HG03469 (cell line): Measurements from ENCODE around the gene PTOV1.

Experiments used
- ATAC-seq: cut with Tn5 transposase; IDR thresholded peaks from one replicate; pipeline ENCODE4 v1.9.1; 2021; ENCODE audit warnings: mild to moderate bottlenecking, moderate library complexity, moderate number of reproducible peaks; ENCODE audit not compliant: unreplicated experiment

PTOV1 gene

DNA sequence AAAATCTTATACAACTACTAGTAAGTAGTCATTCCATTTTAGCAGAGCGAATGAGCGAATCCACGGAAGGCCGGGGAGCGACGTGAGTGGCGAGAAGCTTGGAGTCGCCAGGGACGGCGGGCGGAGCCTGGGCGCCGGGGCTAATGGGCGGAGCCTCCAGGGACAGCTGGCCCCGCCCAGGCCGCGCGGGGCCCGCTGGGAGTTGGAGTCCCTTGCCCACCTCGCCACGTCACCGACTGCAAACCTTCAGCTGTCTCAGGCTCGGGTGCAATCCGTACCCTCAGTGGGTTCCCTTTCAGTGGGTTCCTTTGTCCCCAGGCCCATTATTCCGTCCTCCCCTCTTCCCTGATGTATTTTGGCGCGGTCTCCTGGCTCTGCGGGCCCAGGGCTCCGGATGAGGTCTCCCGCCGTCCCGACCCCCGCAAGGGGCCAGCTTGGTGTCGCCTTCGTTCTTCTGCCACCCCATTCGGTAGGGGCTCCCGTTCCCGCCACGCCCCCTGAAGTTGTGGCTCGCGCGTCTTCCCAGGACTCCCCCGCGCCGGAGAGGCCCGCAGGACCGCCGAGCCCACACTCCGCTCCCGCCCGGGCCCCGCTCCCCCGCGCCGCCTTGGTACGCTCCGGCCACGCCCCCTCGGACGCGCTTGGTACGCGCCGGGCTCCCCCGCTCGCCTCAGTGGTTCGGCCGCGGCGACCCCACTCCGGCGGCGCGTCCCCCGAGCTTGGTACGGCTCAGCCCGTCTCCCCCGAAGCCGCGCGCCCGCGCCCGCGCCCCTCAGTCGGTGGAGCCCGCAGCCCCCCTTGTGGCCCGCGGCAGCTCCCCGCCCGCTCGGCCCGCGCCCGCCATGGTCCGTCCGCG lies at the start of gene PTOV1:
PTOV1 (plus strand) TSS at position 673 of the 856 bp plus-strand sequence.
- ATAC-seq = peak; percentile 34

DNA sequence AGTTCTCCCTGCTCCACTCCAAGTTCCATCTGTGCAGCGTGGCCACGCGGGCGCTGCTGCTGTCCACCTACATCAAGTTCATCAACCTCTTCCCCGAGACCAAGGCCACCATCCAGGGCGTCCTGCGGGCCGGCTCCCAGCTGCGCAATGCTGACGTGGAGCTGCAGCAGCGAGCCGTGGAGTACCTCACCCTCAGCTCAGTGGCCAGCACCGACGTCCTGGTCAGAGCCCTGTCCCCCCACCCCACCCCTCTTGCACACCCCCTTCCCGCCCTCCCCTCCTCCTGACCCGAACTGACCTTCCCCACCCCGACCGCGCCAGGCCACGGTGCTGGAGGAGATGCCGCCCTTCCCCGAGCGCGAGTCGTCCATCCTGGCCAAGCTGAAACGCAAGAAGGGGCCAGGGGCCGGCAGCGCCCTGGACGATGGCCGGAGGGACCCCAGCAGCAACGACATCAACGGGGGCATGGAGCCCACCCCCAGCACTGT lies 49.5 kb upstream of the PTOV1 start:
- no peak for ATAC-seq

GRCh38 chr19:49801966-49802661 lies 48.8 kb upstream of the PTOV1 start:
- ATAC-seq = no peak

DNA sequence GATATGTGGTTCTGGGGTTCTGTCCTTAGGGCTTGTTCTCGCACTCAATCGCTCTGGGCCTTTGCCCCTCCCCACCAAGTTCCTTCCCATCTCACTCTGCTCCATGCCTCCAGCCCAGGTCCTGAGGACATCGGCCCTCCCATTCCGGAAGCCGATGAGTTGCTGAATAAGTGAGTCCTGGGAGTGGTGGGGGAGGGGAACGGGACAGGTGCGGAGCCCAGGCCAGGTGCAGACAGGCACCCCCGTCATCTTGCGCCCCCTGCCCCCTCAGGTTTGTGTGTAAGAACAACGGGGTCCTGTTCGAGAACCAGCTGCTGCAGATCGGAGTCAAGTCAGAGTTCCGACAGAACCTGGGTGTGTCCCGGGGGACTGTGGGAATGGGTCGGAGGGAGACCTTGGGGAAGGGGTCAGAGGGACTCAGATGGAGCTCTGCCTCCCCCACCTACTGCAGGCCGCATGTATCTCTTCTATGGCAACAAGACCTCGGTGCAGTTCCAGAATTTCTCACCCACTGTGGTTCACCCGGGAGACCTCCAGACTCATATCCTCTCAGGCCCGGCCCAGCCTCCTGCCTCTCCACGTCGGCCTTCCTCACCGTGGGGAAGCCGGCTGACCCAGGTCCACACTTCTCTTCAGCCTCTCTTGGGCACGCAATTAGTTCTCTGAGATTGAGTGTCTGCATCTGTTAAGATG lies 48.0 kb upstream of the PTOV1 start:
- no peak for ATAC-seq

GRCh38 chr19:49803529-49803856 lies 47.5 kb upstream of the PTOV1 start:
- ATAC-seq = no peak

GRCh38 chr19:49805822-49806619 lies 44.9 kb upstream of the PTOV1 start:
- no peak for ATAC-seq

DNA sequence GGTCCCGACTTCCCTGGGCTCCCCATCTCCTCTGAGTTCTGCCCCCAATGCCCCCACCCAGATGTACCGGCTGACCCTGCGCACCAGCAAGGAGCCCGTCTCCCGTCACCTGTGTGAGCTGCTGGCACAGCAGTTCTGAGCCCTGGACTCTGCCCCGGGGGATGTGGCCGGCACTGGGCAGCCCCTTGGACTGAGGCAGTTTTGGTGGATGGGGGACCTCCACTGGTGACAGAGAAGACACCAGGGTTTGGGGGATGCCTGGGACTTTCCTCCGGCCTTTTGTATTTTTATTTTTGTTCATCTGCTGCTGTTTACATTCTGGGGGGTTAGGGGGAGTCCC lies 44.4 kb upstream of the PTOV1 start:
- ATAC-seq = no peak

- no peak for ATAC-seq
Observed at GRCh38 chr19:49807058-49807903, 43.7 kb upstream of the PTOV1 start.

DNA sequence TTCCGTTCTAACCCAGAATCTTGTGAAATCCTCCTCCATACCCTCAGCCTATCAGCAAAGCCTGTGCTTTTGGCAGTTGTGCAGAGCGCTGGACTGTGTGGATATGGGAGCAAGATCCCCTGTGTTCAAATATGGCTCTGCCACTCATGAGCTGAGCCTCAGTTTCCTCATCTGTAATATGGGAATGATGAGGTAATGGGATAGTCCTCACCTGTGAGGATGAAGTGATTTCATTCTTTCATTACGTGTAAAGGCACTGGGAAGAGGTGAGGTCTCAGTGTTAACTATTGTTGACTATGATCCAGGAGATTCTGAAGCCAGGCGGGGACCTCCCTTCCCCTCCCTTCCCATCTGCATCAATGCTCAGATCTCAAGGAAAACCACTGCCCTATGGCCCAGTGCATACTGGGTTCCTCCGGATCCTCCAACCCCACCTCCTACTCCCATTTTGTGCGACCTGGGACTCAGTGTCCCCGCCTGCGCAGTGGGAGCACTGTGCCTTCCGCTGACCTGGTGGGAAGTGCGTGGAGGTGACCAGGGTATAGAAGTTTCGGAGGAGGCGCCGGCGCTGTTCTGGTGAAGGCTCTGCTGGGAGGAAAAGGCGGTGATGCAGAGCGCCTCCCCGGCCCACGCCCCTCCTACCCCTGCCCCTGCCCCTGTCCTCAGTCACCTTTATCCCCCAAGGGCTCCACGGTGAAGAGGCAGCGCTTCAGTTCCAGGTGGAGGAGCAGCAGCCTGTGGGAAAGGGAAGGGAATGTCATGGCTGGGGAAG lies 42.9 kb upstream of the PTOV1 start:
- ATAC-seq = no peak

GRCh38 chr19:49808711-49809159 lies 42.2 kb upstream of the PTOV1 start:
- ATAC-seq = no peak

- no peak for ATAC-seq
Observed at GRCh38 chr19:49809160-49809940, 41.6 kb upstream of the PTOV1 start.

- ATAC-seq = no peak
Observed at GRCh38 chr19:49809941-49810389, 41.0 kb upstream of the PTOV1 start.

- ATAC-seq = no peak
Observed at GRCh38 chr19:49811328-49811727, 39.6 kb upstream of the PTOV1 start.

DNA sequence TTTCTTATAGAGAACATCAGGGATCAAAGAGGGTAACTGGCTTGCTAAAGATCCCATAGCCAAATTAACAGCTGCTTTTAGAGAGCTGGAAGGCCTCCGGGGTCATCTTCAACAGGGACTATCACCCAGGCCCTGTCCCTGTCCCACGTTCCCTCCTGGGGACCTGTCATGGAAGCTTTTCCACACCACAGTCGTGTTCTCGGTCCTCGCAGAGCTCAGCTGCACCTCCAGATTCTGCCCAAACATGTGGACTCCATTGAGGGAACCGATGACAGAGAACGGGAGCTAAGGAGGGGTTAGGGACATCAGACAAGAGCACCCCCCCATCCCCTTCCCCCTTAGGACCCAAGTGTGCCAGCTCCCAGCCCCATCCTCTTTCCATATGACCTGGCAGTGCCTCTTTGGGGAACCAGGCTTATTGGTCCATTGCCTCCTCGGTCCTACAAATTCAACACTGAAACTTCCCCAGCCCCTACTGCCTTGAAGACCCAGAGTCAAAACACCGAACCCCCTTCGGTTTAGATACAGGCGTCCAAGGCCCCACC lies 38.4 kb upstream of the PTOV1 start:
- ATAC-seq = no peak

GRCh38 chr19:49812997-49813861 lies 37.7 kb upstream of the PTOV1 start, which contains the start of gene FUZ:
FUZ (minus strand) TSS chr19:49813292; CDS start chr19:49813106, 186 bp downstream.
- peak; percentile 45 for ATAC-seq

GRCh38 chr19:49814010-49814409 lies 36.9 kb upstream of the PTOV1 start:
- no peak for ATAC-seq

- ATAC-seq = no peak
Observed at GRCh38 chr19:49816590-49816989, 34.4 kb upstream of the PTOV1 start.
